A549 (cell line): ENCODE data around the gene RTP5. TPM values are rescaled to one million over a fixed set of nuclear protein-coding genes. Genes with fewer than 3 reads are reported as not detected.

ENCODE experiments used
- ATAC-seq, 2 experiments: fragments of 200-7000 bp in 1 of 2; fragments of >200 bp in 1 of 2; cut with Nextera tagmentation in 1 of 2; cut with Tn5 transposase in 1 of 2; 3 replicates each; pipeline versions ENCODE4 v1.8.0 to v1.9.1; 2018 to 2020; ENCODE audit warnings: mild to moderate bottlenecking in 1 of 2, moderate library complexity in 1 of 2
- CTCF ChIA-PET: fragments of 300-600 bp; sonication (Branson Sonifier 250); formaldehyde crosslinking; extraction: SDS; loops from one replicate; lab custom pipeline; 2021; ENCODE audit warnings: antibody characterized with exemption, inconsistent platforms; lab: Yijun Ruan, JAX
- POLR2A ChIA-PET: fragments of 350-600 bp; formaldehyde crosslinking; extraction: SDS; loops from one replicate; lab custom pipeline; 2021; ENCODE audit warnings: antibody characterized with exemption, inconsistent platforms; lab: Yijun Ruan, JAX
- DNase-seq, 2 experiments: peaks; one replicate each; pipeline versions ENCODE4 v3.0.0 to v3.0.0-alpha.2; 2011 to 2016; ENCODE audit warnings: low read depth in 1 of 2, low spot score in 1 of 2
- FAIRE-seq: peaks from 2 replicates; lab custom pipeline; 2011; peaks lifted over from hg19 to GRCh38; lab: Jason Lieb, UNC
- H3K27ac ChIP-seq, 2 experiments: fragments of >200 bp; sonication (Bioruptor Twin); formaldehyde crosslinking; 3 replicates each; pipeline ENCODE4 v1.5.1; 2016 to 2017
- H3K4me1 ChIP-seq: fragments of >200 bp; sonication (Bioruptor Twin); formaldehyde crosslinking; 3 replicates; pipeline ENCODE4 v1.6.1; 2016
- H3K4me2 ChIP-seq: fragments of >200 bp; sonication (Bioruptor Twin); formaldehyde crosslinking; 3 replicates; pipeline ENCODE4 v1.6.1; 2016
- H3K4me3 ChIP-seq: fragments of >200 bp; sonication (Bioruptor Twin); formaldehyde crosslinking; 3 replicates; pipeline ENCODE4 v1.5.1; 2016
- H3K9me3 ChIP-seq: fragments of >200 bp; sonication (Bioruptor Twin); formaldehyde crosslinking; 3 replicates; pipeline ENCODE4 v1.6.1; 2016
- BHLHE40 ChIP-seq: IDR thresholded peaks from 2 replicates; pipeline ENCODE4 v1.6.1; 2012; ENCODE audit warnings: low read depth, low read length, inconsistent platforms
- CBX2 ChIP-seq: fragments of 200-600 bp; sonication (generic); IDR thresholded peaks from 2 replicates; pipeline ENCODE4 v1.6.1; 2016; ENCODE audit warnings: low read depth, mild to moderate bottlenecking, borderline replicate concordance
- CEBPB ChIP-seq, 2 experiments: fragments of >200 bp in 1 of 2; sonication (Bioruptor Twin) in 1 of 2; formaldehyde crosslinking in 1 of 2; IDR thresholded peaks; 2 replicates each; pipeline ENCODE4 v1.6.1; 2012 to 2016
- CHD2 ChIP-seq: fragments of 150-350 bp; IDR thresholded peaks from 2 replicates; pipeline ENCODE4 v1.6.1; 2014; ENCODE audit warnings: low read length; ENCODE audit not compliant: partially characterized antibody
- FOSB ChIP-seq: fragments of 250-450 bp; sonication (Bioruptor Pico); IDR thresholded peaks from 2 replicates; pipeline ENCODE4 v1.5.0; 2020; ENCODE audit warnings: mild to moderate bottlenecking, moderate library complexity
- HEYL ChIP-seq: fragments of 250-450 bp; sonication (Bioruptor Pico); IDR thresholded peaks from 2 replicates; pipeline ENCODE4 v1.8.0; 2021; ENCODE audit warnings: mild to moderate bottlenecking, moderate library complexity
- HOXA7 ChIP-seq: fragments of 250-450 bp; sonication (Bioruptor Pico); IDR thresholded peaks from 2 replicates; pipeline ENCODE4 v1.5.0; 2020; ENCODE audit warnings: mild to moderate bottlenecking, moderate library complexity
- JUN ChIP-seq, 2 experiments: fragments of >200 bp; sonication (Bioruptor Twin); formaldehyde crosslinking; IDR thresholded peaks; 2 replicates in 1 of 2; 3 replicates in 1 of 2; pipeline ENCODE4 v1.6.1; 2016 to 2017
- KDM1A ChIP-seq: fragments of 200-600 bp; sonication (generic); IDR thresholded peaks from 2 replicates; pipeline ENCODE4 v1.6.1; 2016; ENCODE audit warnings: low read depth, mild to moderate bottlenecking
- KDM5A ChIP-seq: fragments of 200-600 bp; sonication (generic); IDR thresholded peaks from 2 replicates; pipeline ENCODE4 v1.6.1; 2016; ENCODE audit warnings: antibody characterized with exemption, mild to moderate bottlenecking
- MAZ ChIP-seq: fragments of 150-350 bp; IDR thresholded peaks from 2 replicates; pipeline ENCODE4 v1.6.1; 2014; ENCODE audit warnings: antibody characterized with exemption, low read depth, low read length, borderline replicate concordance
- MYC ChIP-seq: IDR thresholded peaks from 2 replicates; pipeline ENCODE4 v1.6.1; 2012; ENCODE audit warnings: mild to moderate bottlenecking, inconsistent platforms, low read length, improper control_type of control experiment, borderline replicate concordance
- POLR2AphosphoS2 ChIP-seq: conservative IDR thresholded peaks from 2 replicates; pipeline ENCODE4 v1.6.1; 2012; ENCODE audit warnings: low read length, improper control_type of control experiment, inconsistent platforms
- RAD21 ChIP-seq, 2 experiments: fragments of >200 bp in 1 of 2; sonication (Bioruptor Twin) in 1 of 2; formaldehyde crosslinking in 1 of 2; IDR thresholded peaks in 1 of 2; conservative IDR thresholded peaks in 1 of 2; 2 replicates in 1 of 2; 3 replicates in 1 of 2; pipeline ENCODE4 v1.6.1; 2012 to 2018; ENCODE audit warnings: inconsistent platforms in 1 of 2
- RCOR1 ChIP-seq: fragments of 150-350 bp; IDR thresholded peaks from 2 replicates; pipeline ENCODE4 v1.6.1; 2014; ENCODE audit warnings: antibody characterized with exemption, low read length, low read depth
- RFX5 ChIP-seq: fragments of 450-650 bp; IDR thresholded peaks from 2 replicates; pipeline ENCODE4 v1.7.1; 2014; ENCODE audit warnings: antibody characterized with exemption, mild to moderate bottlenecking, moderate library complexity
- RNF2 ChIP-seq: fragments of 200-600 bp; sonication (generic); IDR thresholded peaks from 2 replicates; pipeline ENCODE4 v1.6.1; 2016; ENCODE audit warnings: low read depth, mild to moderate bottlenecking, antibody characterized with exemption, moderate library complexity, borderline replicate concordance
- TFCP2L1 ChIP-seq: fragments of 250-450 bp; sonication (Bioruptor Pico); IDR thresholded peaks from 2 replicates; pipeline ENCODE4 v1.5.0; 2021; ENCODE audit warnings: mild to moderate bottlenecking
- ZC3H11A ChIP-seq: fragments of 450-650 bp; IDR thresholded peaks from 2 replicates; pipeline ENCODE4 v1.6.1; 2014; ENCODE audit warnings: antibody characterized with exemption, mild to moderate bottlenecking
- ZFP36 ChIP-seq: fragments of 450-650 bp; IDR thresholded peaks from 2 replicates; pipeline ENCODE4 v1.6.1; 2014; ENCODE audit warnings: borderline replicate concordance; ENCODE audit not compliant: partially characterized antibody
- ZNF302 ChIP-seq: fragments of 250-450 bp; sonication (Bioruptor Pico); IDR thresholded peaks from 2 replicates; pipeline ENCODE4 v1.9.0; 2021; ENCODE audit warnings: inconsistent platforms, mild to moderate bottlenecking, moderate library complexity
- WGBS: methylation state at CpG from one replicate; pipeline ENCODE4 v1.1.6; 2017; ENCODE audit errors: missing lambda C conversion rate; 5-methylcytosine and 5-hydroxymethylcytosine counted together
- polyA plus RNA-seq, 4 experiments: library from polyadenylated mRNA; depleted of rRNA in 3 of 4; stranded (reverse); fragments of >200 nt; fragmentation: RNase III in 1 of 4; extraction: RNeasy Plus Mini Kit Qiagen cat#74134 plus additional on column Dnase treatment in 1 of 4; gene quantifications; 2 replicates in 3 of 4; 3 replicates in 1 of 4; pipeline ENCODE4 v1.2.3, GENCODE V29; 2011 to 2017
- TF ChIP-seq, protein P1 (sequence below): IDR thresholded peaks from 2 replicates; pipeline ENCODE4 v1.6.1; 2012
- TF ChIP-seq, protein P2 (sequence below): fragments of 450-650 bp; IDR thresholded peaks from 2 replicates; pipeline ENCODE4 v1.6.1; 2014; ENCODE audit warnings: antibody characterized with exemption
- TF ChIP-seq, protein P3 (sequence below): fragments of >200 bp; sonication (Bioruptor Twin); formaldehyde crosslinking; IDR thresholded peaks from 3 replicates; pipeline ENCODE4 v1.6.1; 2016
- TF ChIP-seq, protein P4 (sequence below): fragments of >200 bp; sonication (Bioruptor Twin); formaldehyde crosslinking; IDR thresholded peaks from 3 replicates; pipeline ENCODE4 v1.5.1; 2016
- TF ChIP-seq, protein P5 (sequence below): fragments of 250-450 bp; sonication (Bioruptor Pico); IDR thresholded peaks from 2 replicates; pipeline ENCODE4 v1.5.0; 2021; ENCODE audit warnings: mild to moderate bottlenecking, moderate library complexity, borderline replicate concordance
- TF ChIP-seq, protein P6 (sequence below): fragments of >200 bp; sonication (Bioruptor Twin); formaldehyde crosslinking; IDR thresholded peaks from 2 replicates; pipeline ENCODE4 v1.6.1; 2016

Gene RTP5
- polyA plus RNA-seq, 2 of the 4 experiments (the other 2 are of a cell fraction) = not detected

DNA sequence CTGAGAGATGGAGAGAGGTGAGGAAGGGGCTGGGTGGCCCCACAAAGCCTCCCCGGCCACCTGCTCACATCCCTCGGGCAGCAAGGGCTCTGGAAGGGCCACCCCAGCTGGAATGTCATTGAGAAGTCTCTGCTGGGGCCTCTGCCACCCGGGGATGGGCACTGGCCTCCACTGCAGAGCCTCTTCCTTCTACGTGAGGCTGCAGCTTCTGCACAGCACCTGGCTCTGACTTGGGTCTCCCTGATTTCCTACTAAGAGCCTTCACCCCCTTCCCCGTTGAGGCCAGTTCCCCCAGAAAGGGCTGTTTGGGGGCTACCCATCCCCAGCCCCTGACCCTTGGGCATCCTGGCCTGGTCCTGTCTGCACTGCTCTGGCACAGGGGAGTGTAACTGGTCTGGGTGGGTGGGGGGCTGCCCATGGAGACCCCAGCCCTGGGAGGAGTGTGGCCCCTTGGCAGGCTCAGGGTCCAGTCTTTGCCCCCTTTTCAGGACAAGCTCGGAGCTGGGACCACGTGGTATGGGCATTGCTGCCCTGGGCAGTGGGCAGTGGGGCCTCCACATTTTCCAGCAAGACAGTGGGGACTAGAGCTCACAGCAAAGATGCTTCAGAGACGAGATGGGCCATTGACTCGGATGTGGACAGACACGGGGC, 16.4 kb upstream of the RTP5 start:
- H3K4me3 ChIP-seq = no peak overlapping the region
- CTCF ChIA-PET = interaction anchor here (1.3 to 1.9 kb wide), 2 partner anchors 8 to 25 kb away, joined by 4 to 5 read pairs; no protein-coding TSS in a partner anchor
- DNase-seq (no peak), FAIRE-seq (no peak), ATAC-seq (no peak)
- POLR2A ChIA-PET = no interaction called here
- H3K9me3 ChIP-seq = no peaks in the 10 kb centered on the region
- H3K27ac ChIP-seq = no peak overlapping the region
- no peak for TF ChIP-seq KDM5A
- no peak for TF ChIP-seq ZFP36
- TF ChIP-seq HEYL (CRISPR knock-in tag) = no peak
- TF ChIP-seq, protein P1, sequence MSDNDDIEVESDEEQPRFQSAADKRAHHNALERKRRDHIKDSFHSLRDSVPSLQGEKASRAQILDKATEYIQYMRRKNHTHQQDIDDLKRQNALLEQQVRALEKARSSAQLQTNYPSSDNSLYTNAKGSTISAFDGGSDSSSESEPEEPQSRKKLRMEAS = no peak
- TF ChIP-seq, protein P2, sequence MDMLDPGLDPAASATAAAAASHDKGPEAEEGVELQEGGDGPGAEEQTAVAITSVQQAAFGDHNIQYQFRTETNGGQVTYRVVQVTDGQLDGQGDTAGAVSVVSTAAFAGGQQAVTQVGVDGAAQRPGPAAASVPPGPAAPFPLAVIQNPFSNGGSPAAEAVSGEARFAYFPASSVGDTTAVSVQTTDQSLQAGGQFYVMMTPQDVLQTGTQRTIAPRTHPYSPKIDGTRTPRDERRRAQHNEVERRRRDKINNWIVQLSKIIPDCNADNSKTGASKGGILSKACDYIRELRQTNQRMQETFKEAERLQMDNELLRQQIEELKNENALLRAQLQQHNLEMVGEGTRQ = no peak
- no peak for TF ChIP-seq HOXA7
- no peak for TF ChIP-seq RNF2
- TF ChIP-seq MYC = no peak
- TF ChIP-seq TFCP2L1 = no peak
- no peak for TF ChIP-seq CHD2
- TF ChIP-seq, protein P3, sequence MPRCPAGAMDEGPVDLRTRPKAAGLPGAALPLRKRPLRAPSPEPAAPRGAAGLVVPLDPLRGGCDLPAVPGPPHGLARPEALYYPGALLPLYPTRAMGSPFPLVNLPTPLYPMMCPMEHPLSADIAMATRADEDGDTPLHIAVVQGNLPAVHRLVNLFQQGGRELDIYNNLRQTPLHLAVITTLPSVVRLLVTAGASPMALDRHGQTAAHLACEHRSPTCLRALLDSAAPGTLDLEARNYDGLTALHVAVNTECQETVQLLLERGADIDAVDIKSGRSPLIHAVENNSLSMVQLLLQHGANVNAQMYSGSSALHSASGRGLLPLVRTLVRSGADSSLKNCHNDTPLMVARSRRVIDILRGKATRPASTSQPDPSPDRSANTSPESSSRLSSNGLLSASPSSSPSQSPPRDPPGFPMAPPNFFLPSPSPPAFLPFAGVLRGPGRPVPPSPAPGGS = no peak
- no peak for TF ChIP-seq ZC3H11A
- no peak for TF ChIP-seq CEBPB (IDR thresholded peaks at IDR 0.05)
- no peak for TF ChIP-seq POLR2AphosphoS2
- TF ChIP-seq, protein P4, sequence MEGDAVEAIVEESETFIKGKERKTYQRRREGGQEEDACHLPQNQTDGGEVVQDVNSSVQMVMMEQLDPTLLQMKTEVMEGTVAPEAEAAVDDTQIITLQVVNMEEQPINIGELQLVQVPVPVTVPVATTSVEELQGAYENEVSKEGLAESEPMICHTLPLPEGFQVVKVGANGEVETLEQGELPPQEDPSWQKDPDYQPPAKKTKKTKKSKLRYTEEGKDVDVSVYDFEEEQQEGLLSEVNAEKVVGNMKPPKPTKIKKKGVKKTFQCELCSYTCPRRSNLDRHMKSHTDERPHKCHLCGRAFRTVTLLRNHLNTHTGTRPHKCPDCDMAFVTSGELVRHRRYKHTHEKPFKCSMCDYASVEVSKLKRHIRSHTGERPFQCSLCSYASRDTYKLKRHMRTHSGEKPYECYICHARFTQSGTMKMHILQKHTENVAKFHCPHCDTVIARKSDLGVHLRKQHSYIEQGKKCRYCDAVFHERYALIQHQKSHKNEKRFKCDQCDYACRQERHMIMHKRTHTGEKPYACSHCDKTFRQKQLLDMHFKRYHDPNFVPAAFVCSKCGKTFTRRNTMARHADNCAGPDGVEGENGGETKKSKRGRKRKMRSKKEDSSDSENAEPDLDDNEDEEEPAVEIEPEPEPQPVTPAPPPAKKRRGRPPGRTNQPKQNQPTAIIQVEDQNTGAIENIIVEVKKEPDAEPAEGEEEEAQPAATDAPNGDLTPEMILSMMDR = no peak
- no peak for TF ChIP-seq KDM1A
- TF ChIP-seq, protein P5, sequence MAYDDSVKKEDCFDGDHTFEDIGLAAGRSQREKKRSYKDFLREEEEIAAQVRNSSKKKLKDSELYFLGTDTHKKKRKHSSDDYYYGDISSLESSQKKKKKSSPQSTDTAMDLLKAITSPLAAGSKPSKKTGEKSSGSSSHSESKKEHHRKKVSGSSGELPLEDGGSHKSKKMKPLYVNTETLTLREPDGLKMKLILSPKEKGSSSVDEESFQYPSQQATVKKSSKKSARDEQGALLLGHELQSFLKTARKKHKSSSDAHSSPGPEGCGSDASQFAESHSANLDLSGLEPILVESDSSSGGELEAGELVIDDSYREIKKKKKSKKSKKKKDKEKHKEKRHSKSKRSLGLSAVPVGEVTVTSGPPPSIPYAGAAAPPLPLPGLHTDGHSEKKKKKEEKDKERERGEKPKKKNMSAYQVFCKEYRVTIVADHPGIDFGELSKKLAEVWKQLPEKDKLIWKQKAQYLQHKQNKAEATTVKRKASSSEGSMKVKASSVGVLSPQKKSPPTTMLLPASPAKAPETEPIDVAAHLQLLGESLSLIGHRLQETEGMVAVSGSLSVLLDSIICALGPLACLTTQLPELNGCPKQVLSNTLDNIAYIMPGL (CRISPR knock-in tag) = no peak
- H3K4me1 ChIP-seq = no peaks in the 10 kb centered on the region
- 50% methylated on average over 8 of the region's 10 CpGs for WGBS
- no peak overlapping the region for H3K4me2 ChIP-seq

DNA sequence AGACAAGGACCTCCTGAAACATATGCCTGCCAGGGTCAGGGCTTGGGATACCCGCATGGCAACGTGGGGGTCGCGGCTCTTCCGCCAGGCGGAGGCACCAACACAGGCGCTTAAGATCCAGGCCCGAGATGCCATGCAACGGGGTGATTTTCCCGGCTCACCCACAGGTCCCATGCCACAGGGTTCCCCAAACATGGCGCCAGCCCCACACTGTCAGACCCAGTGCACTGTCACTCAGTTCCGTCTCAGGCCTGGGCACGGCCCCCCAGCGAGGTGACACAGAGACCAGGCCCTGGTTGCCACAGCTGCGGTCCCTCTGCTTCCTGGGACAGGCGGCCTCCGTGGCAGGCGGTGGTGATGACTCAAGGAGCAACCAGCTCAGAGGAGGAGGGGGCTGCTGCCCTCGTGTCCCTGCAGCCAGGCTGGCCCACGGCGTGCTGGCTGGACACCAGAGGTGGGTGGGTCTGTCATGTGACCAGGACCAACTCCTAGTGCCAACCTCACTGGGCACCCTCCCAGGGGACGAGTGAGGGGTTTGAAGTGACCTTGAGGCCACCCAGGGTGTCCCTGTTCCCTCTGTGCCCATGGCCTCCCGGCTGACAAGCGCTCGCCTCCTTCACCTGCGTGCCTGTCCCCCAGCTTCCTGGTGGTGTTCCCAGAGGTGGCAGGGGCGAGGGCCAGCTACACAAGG, 15.7 kb upstream of the RTP5 start:
- 72% methylated on average over 11 of the region's 27 CpGs for WGBS
- CTCF ChIA-PET = interaction anchor here (1.1 to 1.9 kb wide), 3 partner anchors 9 to 25 kb away, joined by 3 to 5 read pairs (median 4); no protein-coding TSS in a partner anchor
- POLR2A ChIA-PET = no interaction called here
- no peak for DNase-seq
- H3K4me3 ChIP-seq = no peak overlapping the region
- ATAC-seq = no peak
- no peak overlapping the region for H3K4me2 ChIP-seq
- H3K9me3 ChIP-seq = no peaks in the 10 kb centered on the region
- H3K27ac ChIP-seq = no peak overlapping the region
- FAIRE-seq = no peak
- H3K4me1 ChIP-seq = no peaks in the 10 kb centered on the region
- TF ChIP-seq, protein P1 = no peak
- TF ChIP-seq BHLHE40 (no peak), ZNF302 (CRISPR knock-in tag) (no peak), CEBPB (IDR thresholded peaks at IDR 0.05) (no peak), JUN (IDR thresholded peaks at IDR 0.05) (no peak), MAZ (no peak), CBX2 (no peak), RCOR1 (no peak), KDM5A (no peak), RFX5 (no peak), RAD21 (conservative IDR thresholded peaks at IDR 0.05 in 1 of 2, IDR thresholded peaks at IDR 0.05 in 1 of 2) (no peak), FOSB (CRISPR knock-in tag) (no peak)
- TF ChIP-seq, protein P4 = no peak
- TF ChIP-seq, protein P6, sequence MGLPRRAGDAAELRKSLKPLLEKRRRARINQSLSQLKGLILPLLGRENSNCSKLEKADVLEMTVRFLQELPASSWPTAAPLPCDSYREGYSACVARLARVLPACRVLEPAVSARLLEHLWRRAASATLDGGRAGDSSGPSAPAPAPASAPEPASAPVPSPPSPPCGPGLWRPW = no peak
